HG02973 (cell line): ENCODE data around the gene ACSF3.
"Not testable (repeated sequence)": the region's sequence is repeated elsewhere in the genome, so short reads cannot be mapped to it uniquely, and the experiment has no call there.

Source experiments
- ATAC-seq: cut with Tn5 transposase; IDR thresholded peaks from one replicate; pipeline ENCODE4 v1.9.1; 2021; ENCODE audit warnings: moderate library complexity; ENCODE audit not compliant: unreplicated experiment

ACSF3 gene

GRCh38 chr16:89055894-89056555 is 37.6 kb upstream of the ACSF3 start:
- ATAC-seq = no peak

GRCh38 chr16:89056592-89056991 is 37.1 kb upstream of the ACSF3 start:
- no peak for ATAC-seq

GRCh38 chr16:89057738-89058137 is 35.9 kb upstream of the ACSF3 start:
- ATAC-seq = no peak

- no peak for ATAC-seq
Observed at GRCh38 chr16:89058812-89059211, 34.8 kb upstream of the ACSF3 start.

GRCh38 chr16:89060207-89060794 is 33.4 kb upstream of the ACSF3 start:
- peak; percentile 44 for ATAC-seq

- ATAC-seq = no peak
Observed at GRCh38 chr16:89061086-89061485, 32.6 kb upstream of the ACSF3 start.

GRCh38 chr16:89061590-89062380 is 31.9 kb upstream of the ACSF3 start:
- no peak for ATAC-seq

- no peak for ATAC-seq
Observed at GRCh38 chr16:89062389-89063345, 31.0 kb upstream of the ACSF3 start.

- ATAC-seq = no peak
Observed at GRCh38 chr16:89063768-89064320, 29.8 kb upstream of the ACSF3 start.

GRCh38 chr16:89064606-89065457 is 28.8 kb upstream of the ACSF3 start:
- ATAC-seq = no peak

GRCh38 chr16:89065458-89065822 is 28.2 kb upstream of the ACSF3 start:
- ATAC-seq = no peak

- no peak for ATAC-seq
Observed at GRCh38 chr16:89066721-89067120, 26.9 kb upstream of the ACSF3 start.

- no peak for ATAC-seq
Observed at GRCh38 chr16:89067677-89068443, 25.8 kb upstream of the ACSF3 start.

- not testable (repeated sequence) for ATAC-seq
Observed at GRCh38 chr16:89068814-89069616, 24.6 kb upstream of the ACSF3 start.

GRCh38 chr16:89069920-89070319 is 23.7 kb upstream of the ACSF3 start:
- no peak for ATAC-seq

GRCh38 chr16:89070590-89070989 is 23.1 kb upstream of the ACSF3 start:
- no peak for ATAC-seq

- ATAC-seq = no peak
Observed at GRCh38 chr16:89071686-89072547, 21.7 kb upstream of the ACSF3 start.
